Endothelial cell of umbilical vein (primary cell): ENCODE measurements around the gene PSAP. TPM values are rescaled to one million over a fixed set of nuclear protein-coding genes. Genes with fewer than 3 reads are reported as not detected.

Experiments
- BruUV-seq: library from RNA; stranded (reverse); fragments of 400-500 nt; replicated peaks from 2 replicates; lab custom pipeline; 2021; lab: Mats Ljungman, UMichigan
- CTCF ChIA-PET: fragments of 300-600, 350-600 bp; sonication (Branson Sonifier 250); formaldehyde crosslinking; loops from one replicate; lab custom pipeline; 2021; ENCODE audit warnings: antibody characterized with exemption, inconsistent platforms; lab: Charles Lee
- POLR2A ChIA-PET: fragments of 300-600, 350-600 bp; sonication (Branson Sonifier 250); formaldehyde crosslinking; loops from one replicate; lab custom pipeline; 2021; ENCODE audit warnings: antibody characterized with exemption, inconsistent platforms; lab: Charles Lee
- DNase-seq: peaks from one replicate; pipeline ENCODE4 v3.0.0-alpha.2; 2011; ENCODE audit warnings: low read depth, low spot score
- FAIRE-seq: peaks from 2 replicates; lab custom pipeline; 2011; peaks lifted over from hg19 to GRCh38; lab: Jason Lieb, UNC
- H2AFZ ChIP-seq: 2 replicates; pipeline ENCODE4 v1.6.0; 2012; ENCODE audit warnings: low read depth, low read length, control low read depth, inconsistent platforms
- H3K27ac ChIP-seq: 2 replicates; pipeline ENCODE4 v1.5.1; 2011; ENCODE audit warnings: low read depth, mild to moderate bottlenecking, control low read depth, low read length, moderate library complexity; ENCODE audit not compliant: insufficient read depth
- H3K27me3 ChIP-seq, 2 experiments: 2 replicates each; pipeline versions ENCODE4 v1.6.0 to v1.6.1; 2011; ENCODE audit warnings: low read length in 2 of 2, mixed read lengths in 1 of 2; ENCODE audit not compliant: control insufficient read depth in 2 of 2, insufficient read depth in 2 of 2
- H3K36me3 ChIP-seq, 2 experiments: 2 replicates in 1 of 2; 3 replicates in 1 of 2; pipeline ENCODE4 v1.5.1; 2011; ENCODE audit warnings: low read length in 2 of 2, mild to moderate bottlenecking in 1 of 2, moderate library complexity in 1 of 2; ENCODE audit not compliant: control insufficient read depth in 2 of 2, insufficient read depth in 2 of 2; ENCODE audit errors: extremely low read depth in 1 of 2
- H3K4me1 ChIP-seq: 3 replicates; pipeline ENCODE4 v1.5.1; 2011; ENCODE audit warnings: mild to moderate bottlenecking, low read length; ENCODE audit not compliant: control insufficient read depth, insufficient read depth; ENCODE audit errors: extremely low read depth
- H3K4me2 ChIP-seq: 2 replicates; pipeline ENCODE4 v1.6.1; 2011; ENCODE audit warnings: low read length, control low read depth, mixed read lengths; ENCODE audit not compliant: insufficient read depth
- H3K4me3 ChIP-seq, 3 experiments: fragments of 200-600 bp in 1 of 3; sonication (generic), shearing (Covaris generic) in 1 of 3; replicated peaks in 1 of 3; 2 replicates each; pipeline ENCODE4 v1.5.1; 2011 to 2016; ENCODE audit warnings: control low read depth in 3 of 3, low read length in 3 of 3, mild to moderate bottlenecking in 2 of 3, inconsistent platforms in 1 of 3, low read depth in 1 of 3, moderate library complexity in 1 of 3; ENCODE audit not compliant: insufficient read depth in 1 of 3
- H3K79me2 ChIP-seq: 2 replicates; pipeline ENCODE4 v1.6.0; 2012; ENCODE audit warnings: low read length, inconsistent platforms; ENCODE audit not compliant: control insufficient read depth, insufficient read depth
- H3K9ac ChIP-seq: replicated peaks from 2 replicates; pipeline ENCODE3; 2011; ENCODE audit warnings: low read length, control low read depth; ENCODE audit not compliant: insufficient read depth; ENCODE audit errors: extremely low read depth
- H3K9me1 ChIP-seq: replicated peaks from 3 replicates; pipeline ENCODE4 v1.6.0; 2011; ENCODE audit warnings: mild to moderate bottlenecking, low read length; ENCODE audit not compliant: control insufficient read depth, insufficient read depth; ENCODE audit errors: extremely low read depth
- H3K9me3 ChIP-seq: replicated peaks from 2 replicates; pipeline ENCODE4 v1.5.1; 2012; ENCODE audit warnings: low read length, inconsistent platforms; ENCODE audit not compliant: control insufficient read depth, insufficient read depth
- H4K20me1 ChIP-seq: replicated peaks from 2 replicates; pipeline ENCODE3; 2011; ENCODE audit warnings: mild to moderate bottlenecking, low read length; ENCODE audit not compliant: control insufficient read depth, insufficient read depth; ENCODE audit errors: extremely low read depth
- CTCF ChIP-seq, 2 donors: IDR thresholded peaks; 1 replicate in 1 of 2; 2 replicates in 1 of 2; pipeline ENCODE4 v1.5.1; 2011; ENCODE audit warnings: low read length in 2 of 2, mild to moderate bottlenecking in 2 of 2, moderate library complexity in 2 of 2, control low read depth in 1 of 2, inconsistent platforms in 1 of 2, low read depth in 1 of 2; ENCODE audit not compliant: insufficient read depth in 1 of 2; ENCODE audit errors: extremely low read depth in 1 of 2
- EZH2 ChIP-seq: IDR thresholded peaks from 2 replicates; pipeline ENCODE4 v1.6.1; 2012; ENCODE audit warnings: borderline replicate concordance, low read depth, mild to moderate bottlenecking, moderate library complexity, low read length, inconsistent platforms; ENCODE audit not compliant: severe bottlenecking
- FOS ChIP-seq: IDR thresholded peaks from 2 replicates; pipeline ENCODE4 v1.6.1; 2011; ENCODE audit warnings: mild to moderate bottlenecking, low read length, moderate library complexity, borderline replicate concordance; ENCODE audit not compliant: insufficient read depth
- GATA2 ChIP-seq: IDR thresholded peaks from 2 replicates; pipeline ENCODE4 v1.7.0; 2011; ENCODE audit warnings: low read depth, mild to moderate bottlenecking, moderate library complexity, mixed read lengths, low read length; ENCODE audit not compliant: insufficient read length, insufficient read depth
- JUN ChIP-seq: IDR thresholded peaks from 2 replicates; pipeline ENCODE4 v1.6.1; 2011; ENCODE audit warnings: borderline replicate concordance, low read depth; ENCODE audit not compliant: insufficient read length, insufficient read depth
- MAX ChIP-seq: IDR thresholded peaks from 2 replicates; pipeline ENCODE4 v1.6.1; 2011; ENCODE audit not compliant: insufficient read depth, insufficient read length
- MYC ChIP-seq: IDR thresholded peaks from one replicate; pipeline ENCODE4 v1.6.1; 2011; ENCODE audit warnings: mild to moderate bottlenecking, low read depth, low read length
- POLR2A ChIP-seq: IDR thresholded peaks from 2 replicates; pipeline ENCODE4 v1.6.1; 2012; ENCODE audit warnings: low read depth, mild to moderate bottlenecking, control low read depth, low read length
- POLR2AphosphoS5 ChIP-seq: IDR thresholded peaks from 2 replicates; pipeline ENCODE4 v1.6.1; 2012; ENCODE audit warnings: low read depth, mild to moderate bottlenecking, control low read depth, low read length, moderate library complexity; ENCODE audit not compliant: insufficient read depth
- dilution Hi-C: fragments of 300-500 bp; cut with MboI; formaldehyde crosslinking; loops from one replicate; pipeline ENCODE4 v1.15.0; 2019; ENCODE audit warnings: low sequenced_read_pairs; ENCODE audit not compliant: extremely low pct_ligation_motif_present
- intact Hi-C: fragments of 100-400 bp; cut with micrococcal nuclease; formaldehyde crosslinking; loops from one replicate; pipeline ENCODE4 v1.10.0; 2022
- polyA plus RNA-seq, 4 experiments: library from polyadenylated mRNA; depleted of rRNA in 3 of 4; stranded (reverse) in 3 of 4; unstranded in 1 of 4; fragments of >200 nt; gene quantifications; 2 replicates each; pipeline versions ENCODE4 v1.2.1 to v1.2.3, GENCODE V29; 2011 to 2012; ENCODE audit warnings: missing spikeins in 1 of 4
- total RNA-seq: library from RNA; stranded (reverse); gene quantifications from 2 replicates; pipeline ENCODE4 v1.2.3, GENCODE V29; 2021

The PSAP gene
- total and polyA plus RNA-seq, 2 donors (not counting 3 experiments of a cell fraction or from before 2014, with no cell fraction given), result 644 to 1,476 TPM

GRCh38 chr10:71891437-71891836, 40.4 kb upstream of the PSAP start:
- POLR2A ChIA-PET, result no interaction called here
- TF ChIP-seq POLR2AphosphoS5 (no peak), MAX (no peak), EZH2 (no peak), MYC (no peak), GATA2 (no peak), JUN (no peak), CTCF (IDR thresholded peaks at IDR 0.05; ENCODE audit: extremely low read depth in 1 of 2, insufficient read depth in 1 of 2, low read depth in 1 of 2, low read length in 2 of 2) (no peak), FOS (no peak), POLR2A (no peak)
- H3K9ac ChIP-seq, result no peak overlapping the region
- H3K79me2 ChIP-seq, result no peaks in the 10 kb centered on the region
- H3K36me3 ChIP-seq, result no peaks in the 10 kb centered on the region
- intact Hi-C loops (loop anchor here (10.0 kb wide), 2 partner anchors 167 to 577 kb away; partner anchors contain the start of gene SLC29A3), dilution Hi-C loops (no loop called here)
- H3K4me3 ChIP-seq, result no peak overlapping the region
- no peak overlapping the region for H2AFZ ChIP-seq
- no peaks in the 10 kb centered on the region for H4K20me1 ChIP-seq
- H3K4me2 ChIP-seq, result no peak overlapping the region
- FAIRE-seq (no peak), DNase-seq (no peak)
- peaks cover 8% of the 10 kb centered on the region for H3K4me1 ChIP-seq
- no TSS peak for BruUV-seq
- CTCF ChIA-PET, result interaction anchor here (1.1 to 1.8 kb wide), 2 partner anchors 20 to 157 kb away, joined by 4 to 10 read pairs; no protein-coding TSS in a partner anchor
- H3K9me1 ChIP-seq, result no peaks in the 10 kb centered on the region
- H3K27me3 ChIP-seq, result no peaks in the 10 kb centered on the region
- H3K9me3 ChIP-seq, result no peaks in the 10 kb centered on the region
- no peak overlapping the region for H3K27ac ChIP-seq
